ENCODE measurements around the gene MAPK11. TPM values are rescaled to one million over a fixed set of nuclear protein-coding genes. Genes with fewer than 3 reads are reported as not detected.

Gene MAPK11
- total RNA-seq, 1 donor from 2014 or later = 3.4 TPM

DNA sequence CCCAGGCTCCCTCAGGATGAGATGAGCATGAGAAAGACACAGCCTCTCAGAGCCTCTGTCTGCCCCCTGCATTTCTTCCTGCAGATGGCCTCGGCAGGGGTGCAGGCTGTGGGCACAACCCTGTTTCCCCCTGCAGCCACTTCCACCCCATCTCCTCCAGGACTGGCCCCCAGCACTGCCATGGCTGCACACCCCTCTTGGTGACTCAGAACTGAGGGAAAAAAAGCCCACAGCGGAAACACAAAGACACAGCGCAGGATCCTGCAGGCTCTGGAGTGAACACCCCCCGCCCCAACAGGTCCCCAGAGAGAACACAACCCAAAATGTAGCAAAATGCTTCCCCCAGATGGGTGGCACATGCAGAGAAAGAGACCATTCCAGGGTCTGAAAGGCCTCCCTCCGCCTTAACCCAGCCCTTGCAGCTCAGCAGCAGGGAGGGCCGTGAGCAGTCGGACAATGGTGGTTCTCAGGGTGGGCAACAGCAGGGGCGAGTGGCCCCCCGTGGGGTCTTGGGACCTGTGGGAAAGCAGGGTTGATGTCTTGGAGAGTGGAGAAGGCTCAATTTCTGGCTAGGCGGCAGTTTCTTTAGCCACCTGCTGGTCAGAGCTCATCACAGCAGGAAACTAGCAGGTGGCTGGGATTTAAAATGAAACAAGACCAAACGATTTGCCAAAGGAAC lies 33.3 kb downstream of the MAPK11 start:
- H3K4me3 ChIP-seq (ENCODE audit: low read depth, low read length) = no peak overlapping the region
- H3K36me3 ChIP-seq (ENCODE audit: control insufficient read depth, insufficient read depth, low read length) = peaks cover 12% of the 10 kb centered on the region
- no peaks in the 10 kb centered on the region for H3K27me3 ChIP-seq (ENCODE audit: control insufficient read depth, insufficient read depth, low read length)
- FAIRE-seq = no peak
- peak; percentile 52 for TF ChIP-seq CTCF (IDR thresholded peaks at IDR 0.05; ENCODE audit: insufficient read depth, low read length, severe bottlenecking)
- DNase-seq (ENCODE audit: low read depth) = no peak

GRCh38 chr22:50233223-50233622 lies 37.0 kb downstream of the MAPK11 start:
- TF ChIP-seq CTCF (IDR thresholded peaks at IDR 0.05; ENCODE audit: insufficient read depth, low read length, severe bottlenecking) = no peak
- FAIRE-seq (no peak), DNase-seq (ENCODE audit: low read depth) (no peak)
- no peak overlapping the region for H3K4me3 ChIP-seq (ENCODE audit: low read depth, low read length)
- peaks cover 7% of the 10 kb centered on the region for H3K36me3 ChIP-seq (ENCODE audit: control insufficient read depth, insufficient read depth, low read length)
- no peaks in the 10 kb centered on the region for H3K27me3 ChIP-seq (ENCODE audit: control insufficient read depth, insufficient read depth, low read length)

DNA sequence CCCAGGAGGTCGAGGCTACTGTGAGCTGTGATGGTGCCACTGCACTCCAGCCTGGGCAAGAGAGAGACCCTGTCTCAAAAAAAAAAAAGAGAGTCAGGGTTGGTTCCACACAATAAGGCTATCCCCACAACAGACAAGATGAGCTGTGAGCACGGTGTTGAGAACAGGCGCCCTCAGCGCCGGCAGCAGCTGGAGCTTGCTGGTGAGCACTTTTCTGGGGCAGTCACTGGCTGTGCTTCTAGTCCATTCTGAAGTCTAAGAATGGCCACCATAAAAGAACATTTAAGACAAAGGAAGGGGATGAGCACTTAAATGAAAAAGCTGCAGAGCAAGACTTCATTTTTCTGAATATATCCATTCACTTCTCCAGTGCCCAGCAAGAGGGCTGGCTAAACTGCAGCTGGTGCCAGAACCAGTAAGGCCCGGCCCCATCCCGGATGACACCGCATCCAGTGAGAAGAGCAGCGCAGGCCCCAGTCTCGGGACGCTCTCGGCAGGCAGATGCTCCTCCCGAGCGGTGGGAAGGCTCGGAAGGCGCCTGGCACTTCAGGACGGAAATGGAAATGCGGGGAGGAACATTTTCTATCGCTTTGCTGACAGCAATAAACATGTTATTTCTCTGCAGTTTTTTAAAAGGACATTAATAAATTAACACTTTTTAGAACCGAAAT lies 37.6 kb downstream of the MAPK11 start:
- no peak for FAIRE-seq
- H3K27me3 ChIP-seq (ENCODE audit: control insufficient read depth, insufficient read depth, low read length) = no peaks in the 10 kb centered on the region
- H3K4me3 ChIP-seq (ENCODE audit: low read depth, low read length) = no peak overlapping the region
- H3K36me3 ChIP-seq (ENCODE audit: control insufficient read depth, insufficient read depth, low read length) = peaks cover 8% of the 10 kb centered on the region
- TF ChIP-seq CTCF (IDR thresholded peaks at IDR 0.05; ENCODE audit: insufficient read depth, low read length, severe bottlenecking) = no peak
- no peak for DNase-seq (ENCODE audit: low read depth)

- no peak for TF ChIP-seq CTCF (IDR thresholded peaks at IDR 0.05; ENCODE audit: insufficient read depth, low read length, severe bottlenecking)
- no peak for FAIRE-seq
- no peak for DNase-seq (ENCODE audit: low read depth)
- no peaks in the 10 kb centered on the region for H3K27me3 ChIP-seq (ENCODE audit: control insufficient read depth, insufficient read depth, low read length)
- H3K4me3 ChIP-seq (ENCODE audit: low read depth, low read length) = no peak overlapping the region
- H3K36me3 ChIP-seq (ENCODE audit: control insufficient read depth, insufficient read depth, low read length) = peaks cover 17% of the 10 kb centered on the region
These were observed 40.8 kb downstream of the MAPK11 start for GRCh38 chr22:50229370-50229769.

DNA sequence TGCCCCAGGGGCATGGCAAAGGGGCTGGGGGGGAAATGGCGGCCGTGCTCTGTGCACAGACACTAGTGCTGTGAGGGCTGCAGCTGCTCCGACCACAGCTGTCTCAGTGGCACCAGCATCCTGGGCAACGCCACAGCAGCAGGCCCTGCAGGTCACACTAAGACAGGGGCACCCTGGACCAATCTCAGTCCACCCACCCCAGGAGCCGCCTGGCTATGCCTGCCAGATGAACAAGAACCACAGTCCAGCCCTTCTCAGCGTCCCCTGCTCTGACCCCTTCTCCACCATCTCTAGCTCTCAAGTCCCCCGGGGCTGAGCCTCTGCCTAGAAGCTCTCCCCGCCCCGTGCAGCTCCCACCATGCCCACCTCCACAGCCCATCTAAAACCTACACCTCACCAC lies 41.8 kb downstream of the MAPK11 start:
- Histone ChIP-seq H3K27me3 (ENCODE audit: control insufficient read depth, insufficient read depth, low read length) (no peaks in the 10 kb centered on the region), H3K4me3 (ENCODE audit: low read depth, low read length) (no peak overlapping the region), H3K36me3 (ENCODE audit: control insufficient read depth, insufficient read depth, low read length) (peaks cover 18% of the 10 kb centered on the region)
- DNase-seq (ENCODE audit: low read depth) (no peak), FAIRE-seq (no peak)
- TF ChIP-seq CTCF (IDR thresholded peaks at IDR 0.05; ENCODE audit: insufficient read depth, low read length, severe bottlenecking) = no peak

All from bronchial epithelial cell (primary cell).